K562 (cell line): ENCODE results near the gene CHMP2A. TPM values are rescaled to one million over a fixed set of nuclear protein-coding genes. Genes with fewer than 3 reads are reported as not detected.

Experiments used
- ESRRA ChIP-seq: fragments of 450-650 bp; IDR thresholded peaks from 2 replicates; pipeline ENCODE4 v1.6.1; 2014; ENCODE audit warnings: low read depth, mild to moderate bottlenecking, moderate library complexity, borderline replicate concordance
- KHSRP ChIP-seq: fragments of 450-650 bp; IDR thresholded peaks from 2 replicates; pipeline ENCODE4 v1.6.1; 2017
- NELFE ChIP-seq: IDR thresholded peaks from 2 replicates; pipeline ENCODE4 v1.6.1; 2011; ENCODE audit warnings: mild to moderate bottlenecking; ENCODE audit not compliant: insufficient read depth, insufficient read length
- NFRKB ChIP-seq: fragments of 450-650 bp; IDR thresholded peaks from 2 replicates; pipeline ENCODE4 v1.6.1; 2016; ENCODE audit warnings: low read depth
- POLR2G ChIP-seq: fragments of 200-400 bp; formaldehyde crosslinking; IDR thresholded peaks from 2 replicates; pipeline ENCODE4 v1.6.1; 2017; ENCODE audit warnings: low read depth, mild to moderate bottlenecking, antibody characterized with exemption, low read length, moderate library complexity
- RAD21 ChIP-seq, 2 experiments: fragments of 250-450 bp in 1 of 2; fragments of 450-650 bp in 1 of 2; sonication (Bioruptor Pico) in 1 of 2; formaldehyde crosslinking in 1 of 2; IDR thresholded peaks in 1 of 2; conservative IDR thresholded peaks in 1 of 2; 2 replicates each; pipeline versions ENCODE4 v1.4.0 to v1.8.0; 2020 to 2022; ENCODE audit warnings: mild to moderate bottlenecking in 2 of 2, moderate library complexity in 1 of 2
- SIN3B ChIP-seq: fragments of 450-650 bp; IDR thresholded peaks from 2 replicates; pipeline ENCODE4 v1.6.1; 2017; ENCODE audit warnings: low read depth, mild to moderate bottlenecking, moderate library complexity
- SP2 ChIP-seq: IDR thresholded peaks from 2 replicates; pipeline ENCODE4 v1.6.1; 2011; ENCODE audit warnings: mild to moderate bottlenecking, low read depth, low read length, moderate library complexity; ENCODE audit not compliant: poor library complexity, severe bottlenecking; ENCODE audit errors: extremely low read depth
- TEAD4 ChIP-seq, 2 experiments: sonication (generic) in 1 of 2; formaldehyde crosslinking in 1 of 2; IDR thresholded peaks; 2 replicates each; pipeline versions ENCODE4 v1.6.1 to v1.8.0; 2012 to 2022; ENCODE audit warnings: borderline replicate concordance in 1 of 2, inconsistent platforms in 1 of 2, low read length in 1 of 2, mild to moderate bottlenecking in 1 of 2, missing genetic modification reagents in 1 of 2
- THAP12 ChIP-seq: fragments of 250-450 bp; sonication (Bioruptor Pico); IDR thresholded peaks from 2 replicates; pipeline ENCODE4 v1.9.0; 2021; ENCODE audit warnings: mild to moderate bottlenecking, inconsistent platforms
- USF1 ChIP-seq: sonication (generic); formaldehyde crosslinking; IDR thresholded peaks from 2 replicates; pipeline ENCODE4 v1.9.0; 2022; ENCODE audit warnings: mild to moderate bottlenecking, missing genetic modification reagents
- ZNF212 ChIP-seq: fragments of 450-650 bp; formaldehyde crosslinking; IDR thresholded peaks from 2 replicates; pipeline ENCODE4 v1.4.0; 2020; ENCODE audit warnings: mild to moderate bottlenecking
- ZNF274 ChIP-seq: IDR thresholded peaks from 2 replicates; pipeline ENCODE4 v1.6.1; 2011; ENCODE audit warnings: low read depth, mild to moderate bottlenecking, low read length, moderate library complexity, borderline replicate concordance
- ZNF717 ChIP-seq: fragments of 250-450 bp; sonication (Bioruptor Pico); IDR thresholded peaks from 2 replicates; pipeline ENCODE4 v1.5.0; 2021
- polyA plus RNA-seq, 8 experiments: library from polyadenylated mRNA; depleted of rRNA in 4 of 8; stranded (reverse) in 5 of 8; unstranded in 3 of 8; fragments of >200 nt; fragmentation: Nextera tagmentation in 2 of 8; fragmentation: Illumina TruSeq in 1 of 8; extraction: Ambion mirVana in 2 of 8; extraction: Trizol in 1 of 8; gene quantifications; 2 replicates each; pipeline versions ENCODE4 v1.2.1 to v1.2.3, GENCODE V29; 2011 to 2014; ENCODE audit warnings: inconsistent platforms in 1 of 8, missing spikeins in 1 of 8
- total RNA-seq, 7 experiments: library from RNA; depleted of rRNA in 6 of 7; stranded (reverse); fragments of >200 nt in 6 of 7; fragmentation: Illumina TruSeq in 2 of 7; extraction: Trizol in 2 of 7; gene quantifications; 2 replicates each; pipeline versions ENCODE4 v1.2.1 to v1.2.3, GENCODE V29; 2011 to 2021; ENCODE audit warnings: low replicate concordance in 1 of 7
- TF ChIP-seq, protein P1 (sequence below), 2 experiments: fragments of 150-350 bp in 1 of 2; IDR thresholded peaks; 2 replicates each; pipeline ENCODE4 v1.6.1; 2012 to 2016; ENCODE audit warnings: low read depth in 2 of 2, low read length in 2 of 2, mild to moderate bottlenecking in 1 of 2, moderate library complexity in 1 of 2
- TF ChIP-seq, protein P2 (sequence below): fragments of 450-650 bp; formaldehyde crosslinking; IDR thresholded peaks from 2 replicates; pipeline ENCODE4 v1.4.0; 2022; ENCODE audit warnings: mild to moderate bottlenecking, moderate library complexity
- TF ChIP-seq, protein P3 (sequence below): fragments of 450-650 bp; formaldehyde crosslinking; conservative IDR thresholded peaks from 2 replicates; pipeline ENCODE4 v1.4.0; 2022; ENCODE audit warnings: mild to moderate bottlenecking, missing genetic modification characterization

Gene CHMP2A
- total and polyA plus RNA-seq, 9 of the 15 experiments (the other 6 are each of a cell fraction or from before 2014, with no cell fraction given), result 57.6 to 159 (median 87.2) TPM

DNA sequence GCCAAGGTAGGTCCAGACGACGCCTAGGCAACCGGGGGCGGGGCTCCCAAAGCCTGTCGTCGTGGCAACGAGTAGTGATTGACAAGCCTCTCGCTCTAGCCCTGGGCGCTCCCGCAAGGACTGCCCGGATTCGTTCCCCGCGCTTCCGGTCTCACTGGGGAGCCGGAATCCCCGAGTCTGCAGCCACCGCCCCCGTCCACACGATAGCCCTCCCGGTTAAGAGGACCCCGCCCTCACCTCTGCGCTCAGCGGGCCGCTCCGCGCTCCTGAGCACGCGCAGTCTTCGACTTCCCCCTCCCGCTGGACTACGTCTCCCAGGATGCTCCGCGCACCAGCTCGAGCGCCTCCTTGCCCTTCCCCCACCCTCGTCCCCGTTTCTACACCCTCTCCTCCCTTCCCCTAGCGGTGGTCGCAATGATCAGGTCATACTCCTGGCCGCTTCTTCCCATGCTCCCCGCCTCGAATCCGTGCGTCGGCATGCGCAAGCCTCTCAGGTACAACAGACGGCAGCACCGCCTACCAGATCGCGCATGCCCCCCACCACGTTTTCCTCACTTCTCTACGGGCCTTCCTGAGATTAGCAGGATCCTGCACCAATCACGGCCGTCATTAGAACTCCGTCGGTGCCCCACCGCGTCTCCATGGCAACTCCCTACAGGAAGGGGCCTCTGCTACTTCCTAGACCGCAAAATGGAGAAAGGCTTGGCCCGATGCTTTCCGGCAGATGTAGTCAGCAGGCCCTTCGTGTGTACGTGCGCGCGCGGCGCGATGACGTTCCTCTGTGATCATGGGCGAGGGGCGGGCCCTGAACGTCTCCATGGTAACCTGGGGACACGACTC is 18.1 kb upstream of the CHMP2A start, which contains the start of gene MZF1 (continued):
- TF ChIP-seq, protein P1, sequence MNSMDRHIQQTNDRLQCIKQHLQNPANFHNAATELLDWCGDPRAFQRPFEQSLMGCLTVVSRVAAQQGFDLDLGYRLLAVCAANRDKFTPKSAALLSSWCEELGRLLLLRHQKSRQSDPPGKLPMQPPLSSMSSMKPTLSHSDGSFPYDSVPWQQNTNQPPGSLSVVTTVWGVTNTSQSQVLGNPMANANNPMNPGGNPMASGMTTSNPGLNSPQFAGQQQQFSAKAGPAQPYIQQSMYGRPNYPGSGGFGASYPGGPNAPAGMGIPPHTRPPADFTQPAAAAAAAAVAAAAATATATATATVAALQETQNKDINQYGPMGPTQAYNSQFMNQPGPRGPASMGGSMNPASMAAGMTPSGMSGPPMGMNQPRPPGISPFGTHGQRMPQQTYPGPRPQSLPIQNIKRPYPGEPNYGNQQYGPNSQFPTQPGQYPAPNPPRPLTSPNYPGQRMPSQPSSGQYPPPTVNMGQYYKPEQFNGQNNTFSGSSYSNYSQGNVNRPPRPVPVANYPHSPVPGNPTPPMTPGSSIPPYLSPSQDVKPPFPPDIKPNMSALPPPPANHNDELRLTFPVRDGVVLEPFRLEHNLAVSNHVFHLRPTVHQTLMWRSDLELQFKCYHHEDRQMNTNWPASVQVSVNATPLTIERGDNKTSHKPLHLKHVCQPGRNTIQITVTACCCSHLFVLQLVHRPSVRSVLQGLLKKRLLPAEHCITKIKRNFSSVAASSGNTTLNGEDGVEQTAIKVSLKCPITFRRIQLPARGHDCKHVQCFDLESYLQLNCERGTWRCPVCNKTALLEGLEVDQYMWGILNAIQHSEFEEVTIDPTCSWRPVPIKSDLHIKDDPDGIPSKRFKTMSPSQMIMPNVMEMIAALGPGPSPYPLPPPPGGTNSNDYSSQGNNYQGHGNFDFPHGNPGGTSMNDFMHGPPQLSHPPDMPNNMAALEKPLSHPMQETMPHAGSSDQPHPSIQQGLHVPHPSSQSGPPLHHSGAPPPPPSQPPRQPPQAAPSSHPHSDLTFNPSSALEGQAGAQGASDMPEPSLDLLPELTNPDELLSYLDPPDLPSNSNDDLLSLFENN (IDR thresholded peaks at IDR 0.05; ENCODE audit: low read depth in 2 of 2, low read length in 2 of 2), result no peak
- TF ChIP-seq, protein P2, sequence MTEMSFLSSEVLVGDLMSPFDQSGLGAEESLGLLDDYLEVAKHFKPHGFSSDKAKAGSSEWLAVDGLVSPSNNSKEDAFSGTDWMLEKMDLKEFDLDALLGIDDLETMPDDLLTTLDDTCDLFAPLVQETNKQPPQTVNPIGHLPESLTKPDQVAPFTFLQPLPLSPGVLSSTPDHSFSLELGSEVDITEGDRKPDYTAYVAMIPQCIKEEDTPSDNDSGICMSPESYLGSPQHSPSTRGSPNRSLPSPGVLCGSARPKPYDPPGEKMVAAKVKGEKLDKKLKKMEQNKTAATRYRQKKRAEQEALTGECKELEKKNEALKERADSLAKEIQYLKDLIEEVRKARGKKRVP (CRISPR knock-in tag), result peak; percentile 55
- peak; percentile 82 for TF ChIP-seq KHSRP
- no peak for TF ChIP-seq ZNF274
- peak; percentile 92 for TF ChIP-seq NFRKB
- TF ChIP-seq ZNF717 (CRISPR knock-in tag), result no peak
- TF ChIP-seq RAD21 (CRISPR knock-in tag; conservative IDR thresholded peaks at IDR 0.05 in 1 of 2, IDR thresholded peaks at IDR 0.05 in 1 of 2), result no peak
- no peak for TF ChIP-seq NELFE
- TF ChIP-seq USF1 (CRISPR knock-in tag), result peak; percentile 74
- peak; percentile 63; the same call in 1 of the 2 replicates for TF ChIP-seq THAP12 (CRISPR knock-in tag)
- peak; percentile 90; the same call in 1 of the 2 replicates for TF ChIP-seq ESRRA
- peak; percentile 60 for TF ChIP-seq SP2
- 0 out of 2 replicates have a peak, but pooled peaks have one; percentile 21 for TF ChIP-seq TEAD4 (IDR thresholded peaks at IDR 0.05; ENCODE audit: low read length)
- TF ChIP-seq TEAD4 (CRISPR knock-in tag; IDR thresholded peaks at IDR 0.05; ENCODE audit: borderline replicate concordance), result no peak
- no peak for TF ChIP-seq ZNF212 (CRISPR knock-in tag)
- TF ChIP-seq, protein P3, sequence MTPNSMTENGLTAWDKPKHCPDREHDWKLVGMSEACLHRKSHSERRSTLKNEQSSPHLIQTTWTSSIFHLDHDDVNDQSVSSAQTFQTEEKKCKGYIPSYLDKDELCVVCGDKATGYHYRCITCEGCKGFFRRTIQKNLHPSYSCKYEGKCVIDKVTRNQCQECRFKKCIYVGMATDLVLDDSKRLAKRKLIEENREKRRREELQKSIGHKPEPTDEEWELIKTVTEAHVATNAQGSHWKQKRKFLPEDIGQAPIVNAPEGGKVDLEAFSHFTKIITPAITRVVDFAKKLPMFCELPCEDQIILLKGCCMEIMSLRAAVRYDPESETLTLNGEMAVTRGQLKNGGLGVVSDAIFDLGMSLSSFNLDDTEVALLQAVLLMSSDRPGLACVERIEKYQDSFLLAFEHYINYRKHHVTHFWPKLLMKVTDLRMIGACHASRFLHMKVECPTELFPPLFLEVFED (CRISPR knock-in tag), result peak; percentile 92
- TF ChIP-seq POLR2G, result peak; percentile 85
- 0 out of 2 replicates have a peak, but pooled peaks have one; percentile 10 for TF ChIP-seq SIN3B
